Right lobe of liver (tissue), 6 donors: ENCODE data around the gene CBLL1. TPM values are rescaled to one million over a fixed set of nuclear protein-coding genes. Genes with fewer than 3 reads are reported as not detected.
A peak's percentile ranks its signal among the peaks of the same experiment; 100 is the strongest.

ENCODE experiments used
- ATAC-seq, 4 donors: fragments of 200-7000 bp; cut with Tn5 transposase; one replicate each; pipeline ENCODE4 v1.9.1; 2020; ENCODE audit warnings: mild to moderate bottlenecking in 4 of 4, moderate library complexity in 4 of 4
- DNase-seq, 3 donors: peaks; one replicate each; pipeline ENCODE4 v3.0.0-alpha.2; 2020
- H3K27ac ChIP-seq, 3 donors: fragments of 200-600 bp; one replicate each; pipeline ENCODE4 v1.8.0; 2022
- H3K27me3 ChIP-seq, 2 donors: fragments of 200-600 bp; one replicate each; pipeline ENCODE4 v1.8.0; 2022
- H3K36me3 ChIP-seq, 4 donors: fragments of 200-600 bp; sonication (generic) in 1 of 4; one replicate each; pipeline versions ENCODE4 v1.5.1 to v1.8.0; 2017 to 2022; ENCODE audit warnings: control low read depth in 1 of 4
- H3K4me1 ChIP-seq, 4 donors: fragments of 200-600 bp; sonication (generic) in 1 of 4; one replicate each; pipeline versions ENCODE4 v1.5.1 to v1.8.0; 2017 to 2022; ENCODE audit warnings: control low read depth in 1 of 4
- H3K4me3 ChIP-seq, 3 donors: fragments of 200-600 bp; one replicate each; pipeline ENCODE4 v1.8.0; 2022
- H3K9me3 ChIP-seq, 4 donors: fragments of 200-600 bp; sonication (generic) in 1 of 4; one replicate each; pipeline versions ENCODE4 v1.5.1 to v1.8.0; 2017 to 2022; ENCODE audit warnings: control low read depth in 1 of 4
- CTCF ChIP-seq, 4 donors: fragments of 200-600 bp in 3 of 4; fragments of 450-650 bp in 1 of 4; IDR thresholded peaks; one replicate each; pipeline versions ENCODE4 v1.5.1 to v1.8.0; 2016 to 2022; ENCODE audit warnings: antibody characterized with exemption in 4 of 4, mild to moderate bottlenecking in 2 of 4
- POLR2A ChIP-seq: fragments of 450-650 bp; IDR thresholded peaks from one replicate; pipeline ENCODE4 v1.6.1; 2017; ENCODE audit warnings: antibody characterized with exemption, mild to moderate bottlenecking
- WGBS: methylation state at CpG from one replicate; pipeline ENCODE4 v1.1.6; 2018; ENCODE audit warnings: low coverage, low lambda C conversion rate; ENCODE audit not compliant: insufficient coverage; ENCODE audit errors: missing lambda C conversion rate; 5-methylcytosine and 5-hydroxymethylcytosine counted together
- intact Hi-C, 2 donors: fragments of 100-400 bp; cut with DNase I; formaldehyde crosslinking; loops; one replicate each; pipeline versions ENCODE4 v1.11.2 to v1.14.1; 2022
- total RNA-seq, 6 experiments: library from RNA; depleted of rRNA in 2 of 6; stranded (reverse); fragments of >200 nt in 2 of 6; fragmentation: NEBNext Ultra II Directional in 3 of 6; extraction: Animal tissue kit (Norgen Biotek cat#: 25700) in 3 of 6; gene quantifications; one replicate each; pipeline versions ENCODE4 v1.1.0 to v1.2.4, GENCODE V29; 2016 to 2023
- donor health status: DM: no; HTN: yes; CAD: no.
- donor health status: DM: no; HTN: no; CAD: no.
- donor health status: DM: no; HTN: no; CAD: no.
- donor health status: DM: no; HTN: yes; CAD: no.
- donor health status: DM: no; HTN: yes; CAD: no.

Gene CBLL1
- total RNA-seq, 6 experiments from 2014 or later: 5.8 to 11.6 (median 8.5) TPM

- H3K9me3 ChIP-seq: no peaks in the 10 kb centered on the region
- H3K27me3 ChIP-seq: no peaks in the 10 kb centered on the region
- 65% methylated on average over 4 of the region's 4 CpGs for WGBS
- H3K27ac ChIP-seq: no peak overlapping the region
- DNase-seq (no peak), ATAC-seq (no peak)
- intact Hi-C loops: no loop called here
- TF ChIP-seq CTCF (IDR thresholded peaks at IDR 0.05) (no peak), POLR2A (no peak)
- H3K4me3 ChIP-seq: no peak overlapping the region
- no peaks in the 10 kb centered on the region for H3K36me3 ChIP-seq
- no peaks in the 10 kb centered on the region for H3K4me1 ChIP-seq
These were observed 25.3 kb upstream of the CBLL1 start for GRCh38 chr7:107718456-107719193.

GRCh38 chr7:107721286-107721685 lies 22.7 kb upstream of the CBLL1 start:
- intact Hi-C loops: loop anchor here (10.0 kb wide), 1 partner anchor 256 kb away; no protein-coding TSS in a partner anchor
- ATAC-seq (no peak), DNase-seq (no peak)
- no peaks in the 10 kb centered on the region for H3K4me1 ChIP-seq
- no peak for TF ChIP-seq POLR2A
- no peak for TF ChIP-seq CTCF (IDR thresholded peaks at IDR 0.05)
- no peak overlapping the region for H3K27ac ChIP-seq
- no peaks in the 10 kb centered on the region for H3K9me3 ChIP-seq
- 22% methylated on average over 1 of the region's 1 CpG for WGBS
- H3K27me3 ChIP-seq: no peaks in the 10 kb centered on the region
- no peaks in the 10 kb centered on the region for H3K36me3 ChIP-seq
- no peak overlapping the region for H3K4me3 ChIP-seq

- intact Hi-C loops: loop anchor here (10.0 kb wide), 1 partner anchor 258 kb away; no protein-coding TSS in a partner anchor
- Histone ChIP-seq H3K27ac (no peak overlapping the region), H3K27me3 (no peaks in the 10 kb centered on the region), H3K9me3 (no peaks in the 10 kb centered on the region), H3K4me3 (no peak overlapping the region), H3K36me3 (no peaks in the 10 kb centered on the region), H3K4me1 (no peaks in the 10 kb centered on the region)
- DNase-seq (no peak), ATAC-seq (no peak)
- 91% methylated on average over 2 of the region's 2 CpGs for WGBS
- no peak for TF ChIP-seq CTCF (IDR thresholded peaks at IDR 0.05)
- no peak for TF ChIP-seq POLR2A
These were observed 20.7 kb upstream of the CBLL1 start for GRCh38 chr7:107723255-107723654.

GRCh38 chr7:107725138-107725740 lies 18.7 kb upstream of the CBLL1 start:
- no peaks in the 10 kb centered on the region for H3K9me3 ChIP-seq
- ATAC-seq (peak; percentile 60 to 76 (median 71)), DNase-seq (no peak)
- no peaks in the 10 kb centered on the region for H3K4me1 ChIP-seq
- no peaks in the 10 kb centered on the region for H3K36me3 ChIP-seq
- H3K4me3 ChIP-seq: no peak overlapping the region
- no peaks in the 10 kb centered on the region for H3K27me3 ChIP-seq
- H3K27ac ChIP-seq: no peak overlapping the region
- 16% methylated on average over 4 of the region's 4 CpGs for WGBS
- intact Hi-C loops: loop anchor here (10.0 kb wide), 1 partner anchor 260 kb away; no protein-coding TSS in a partner anchor
- TF ChIP-seq CTCF (IDR thresholded peaks at IDR 0.05): peak; percentile 71 to 79 (median 74)
- no peak for TF ChIP-seq POLR2A
